CD4-positive, alpha-beta T cell (primary cell): Measurements from ENCODE around the gene EPB41L3. TPM values are rescaled to one million over a fixed set of nuclear protein-coding genes. Genes with fewer than 3 reads are reported as not detected.

Experiments
- ATAC-seq: fragments of 200-7000 bp; cut with Tn5 transposase; one replicate; pipeline ENCODE4 v1.10.0; 2022; ENCODE audit warnings: mild to moderate bottlenecking; ENCODE audit not compliant: poor library complexity
- CTCF ChIA-PET: fragments of 350-600 bp; sonication (Branson Sonifier 250); formaldehyde crosslinking; loops from one replicate; lab custom pipeline; 2021; ENCODE audit warnings: antibody characterized with exemption, inconsistent platforms; lab: Charles Lee
- POLR2A ChIA-PET: fragments of 350-600 bp; sonication (Branson Sonifier 250); formaldehyde crosslinking; loops from one replicate; lab custom pipeline; 2021; ENCODE audit warnings: antibody characterized with exemption, inconsistent platforms; lab: Charles Lee
- DNase-seq, 14 experiments: peaks; one replicate each; pipeline ENCODE4 v3.0.0-alpha.2; 2013 to 2020; ENCODE audit warnings: mixed read lengths in 2 of 14
- H3K27ac ChIP-seq, 2 donors: one replicate each; pipeline versions ENCODE4 v1.5.1 to v1.7.0; 2013; ENCODE audit warnings: low read length in 2 of 2, low read depth in 1 of 2, mild to moderate bottlenecking in 1 of 2
- H3K27me3 ChIP-seq, 2 experiments: 1 replicate in 1 of 2; 2 replicates in 1 of 2; pipeline versions ENCODE4 v1.6.1 to v1.7.0; 2013; ENCODE audit warnings: low read length in 2 of 2, control low read depth in 1 of 2, mild to moderate bottlenecking in 1 of 2, moderate library complexity in 1 of 2; ENCODE audit not compliant: insufficient read depth in 2 of 2, control insufficient read depth in 1 of 2
- H3K36me3 ChIP-seq: one replicate; pipeline ENCODE4 v1.6.1; 2013; ENCODE audit warnings: low read length, control low read depth; ENCODE audit not compliant: insufficient read depth
- H3K4me1 ChIP-seq: one replicate; pipeline ENCODE4 v1.6.1; 2013; ENCODE audit warnings: low read length, control low read depth; ENCODE audit not compliant: insufficient read depth
- H3K4me3 ChIP-seq: one replicate; pipeline ENCODE4 v1.5.1; 2013; ENCODE audit warnings: mild to moderate bottlenecking, low read length, moderate library complexity
- H3K9me3 ChIP-seq, 2 experiments: 1 replicate in 1 of 2; 2 replicates in 1 of 2; pipeline versions ENCODE4 v1.6.1 to v1.7.0; 2013; ENCODE audit warnings: low read length in 2 of 2, mild to moderate bottlenecking in 2 of 2, control low read depth in 1 of 2, moderate library complexity in 1 of 2; ENCODE audit not compliant: control insufficient read depth in 1 of 2, insufficient read depth in 1 of 2
- H3K27ac Mint-ChIP-seq: one replicate; pipeline ENCODE4 v1.8.0; 2020; ENCODE audit warnings: mixed read lengths
- H3K27me3 Mint-ChIP-seq: one replicate; pipeline ENCODE4 v1.8.0; 2021; ENCODE audit warnings: mixed read lengths
- H3K36me3 Mint-ChIP-seq: one replicate; pipeline ENCODE4 v1.8.0; 2021; ENCODE audit warnings: low read depth, mixed read lengths
- H3K4me1 Mint-ChIP-seq: one replicate; pipeline ENCODE4 v1.8.0; 2021; ENCODE audit warnings: low read depth, mixed read lengths
- H3K4me3 Mint-ChIP-seq: one replicate; pipeline ENCODE4 v1.8.0; 2020; ENCODE audit warnings: mild to moderate bottlenecking, mixed read lengths
- H3K9me3 Mint-ChIP-seq: one replicate; pipeline ENCODE4 v1.8.0; 2020; ENCODE audit warnings: mixed read lengths
- CTCF ChIP-seq: fragments of 200-600 bp; IDR thresholded peaks from one replicate; pipeline ENCODE4 v1.8.0; 2022; ENCODE audit warnings: antibody characterized with exemption, mild to moderate bottlenecking
- intact Hi-C, 2 experiments: fragments of 100-400 bp; cut with DNase I in 1 of 2; cut with micrococcal nuclease in 1 of 2; formaldehyde crosslinking; loops; one replicate each; pipeline versions ENCODE4 v1.15.1 to v1.9.0; 2023 to 2025; cut with DNase I, micrococcal nuclease
- total RNA-seq, 174 experiments: library from RNA in 2 of 174; stranded (reverse) in 2 of 174; gene quantifications; one replicate each; pipeline ENCODE4 v1.2.3 and lab custom pipeline; 2021 to 2026

Gene EPB41L3
- total RNA-seq, 2 experiments from 2014 or later = 10.9 to 11.2 TPM

GRCh38 chr18:5481621-5482020 is 62.2 kb downstream of the EPB41L3 start:
- Mint-ChIP-seq H3K36me3 (peaks cover 11% of the 10 kb centered on the region), H3K4me1 (no peaks in the 10 kb centered on the region), H3K27me3 (peaks cover 15% of the 10 kb centered on the region), H3K27ac (no peak overlapping the region), H3K4me3 (no peak overlapping the region), H3K9me3 (peaks cover 8% of the 10 kb centered on the region)
- Histone ChIP-seq H3K4me3 (no peak overlapping the region), H3K9me3 (peaks cover 0 to 5% of the 10 kb centered on the region in 2 experiments), H3K27me3 (no peaks in the 10 kb centered on the region), H3K4me1 (no peaks in the 10 kb centered on the region), H3K27ac (no peak overlapping the region), H3K36me3 (no peaks in the 10 kb centered on the region)
- no peak for TF ChIP-seq CTCF
- ChIA-PET CTCF (no interaction called here), POLR2A (interaction anchor here (1.1 kb wide), 1 partner anchor 62 kb away, joined by 3 read pairs; the partner anchor contains the start of gene EPB41L3)
- ATAC-seq = no peak
- intact Hi-C loops = no loop called here
- DNase-seq = no peak

- H3K4me3 ChIP-seq = no peak overlapping the region
- ChIA-PET CTCF (no interaction called here), POLR2A (no interaction called here)
- no peak overlapping the region for H3K27ac ChIP-seq
- Mint-ChIP-seq H3K9me3 (peaks cover 2% of the 10 kb centered on the region), H3K27ac (no peak overlapping the region), H3K4me3 (no peak overlapping the region), H3K27me3 (peaks cover 20% of the 10 kb centered on the region), H3K36me3 (peaks cover 4% of the 10 kb centered on the region), H3K4me1 (peaks cover 10% of the 10 kb centered on the region)
- intact Hi-C loops = no loop called here
- H3K36me3 ChIP-seq = no peaks in the 10 kb centered on the region
- TF ChIP-seq CTCF = no peak
- no peaks in the 10 kb centered on the region for H3K4me1 ChIP-seq
- peaks cover 0 to 5% of the 10 kb centered on the region in 2 experiments for H3K9me3 ChIP-seq
- DNase-seq (no peak), ATAC-seq (no peak)
- H3K27me3 ChIP-seq = no peaks in the 10 kb centered on the region
Measured at GRCh38 chr18:5478261-5478660, 65.5 kb downstream of the EPB41L3 start.

- DNase-seq = no peak
- Histone ChIP-seq H3K27me3 (no peaks in the 10 kb centered on the region), H3K4me3 (no peak overlapping the region), H3K9me3 (peaks cover 0 to 5% of the 10 kb centered on the region in 2 experiments), H3K36me3 (no peaks in the 10 kb centered on the region), H3K4me1 (no peaks in the 10 kb centered on the region), H3K27ac (no peak overlapping the region)
- no peak overlapping the region for H3K4me3 Mint-ChIP-seq
- peaks cover 2% of the 10 kb centered on the region for H3K9me3 Mint-ChIP-seq
- no peak for ATAC-seq
- no peak for TF ChIP-seq CTCF
- H3K27me3 Mint-ChIP-seq = peaks cover 17% of the 10 kb centered on the region
- CTCF ChIA-PET = no interaction called here
- no peak overlapping the region for H3K27ac Mint-ChIP-seq
- peaks cover 4% of the 10 kb centered on the region for H3K36me3 Mint-ChIP-seq
- H3K4me1 Mint-ChIP-seq = peaks cover 10% of the 10 kb centered on the region
- intact Hi-C loops = no loop called here
- POLR2A ChIA-PET = no interaction called here
Measured at GRCh38 chr18:5476961-5477800, 66.6 kb downstream of the EPB41L3 start.
